Activated naive CD8-positive, alpha-beta T cell treated with anti-CD3 and anti-CD28 coated beads, Interleukin-2, amount 50 U/mL, for 24 hours (primary cell): ENCODE data around the gene WNT2B.

Source experiments
- ATAC-seq: fragments of 150-1000 bp; cut with Tn5 transposase; one replicate; pipeline ENCODE4 v1.10.0; 2021
- DNase-seq: peaks from one replicate; pipeline ENCODE4 v3.0.0; 2021
- H3K27ac Mint-ChIP-seq: one replicate; pipeline ENCODE4 v1.8.0; 2021; ENCODE audit warnings: mild to moderate bottlenecking, mixed read lengths
- H3K27me3 Mint-ChIP-seq: one replicate; pipeline ENCODE4 v1.8.0; 2021; ENCODE audit warnings: mixed read lengths
- H3K36me3 Mint-ChIP-seq: one replicate; pipeline ENCODE4 v1.8.0; 2021; ENCODE audit warnings: low read depth, mixed read lengths
- H3K4me1 Mint-ChIP-seq: one replicate; pipeline ENCODE4 v1.8.0; 2021; ENCODE audit warnings: mixed read lengths
- H3K4me3 Mint-ChIP-seq: one replicate; pipeline ENCODE4 v1.8.0; 2021; ENCODE audit warnings: mild to moderate bottlenecking, moderate library complexity, mixed read lengths
- H3K9me3 Mint-ChIP-seq: one replicate; pipeline ENCODE4 v1.8.0; 2021; ENCODE audit warnings: mixed read lengths

Gene WNT2B

DNA sequence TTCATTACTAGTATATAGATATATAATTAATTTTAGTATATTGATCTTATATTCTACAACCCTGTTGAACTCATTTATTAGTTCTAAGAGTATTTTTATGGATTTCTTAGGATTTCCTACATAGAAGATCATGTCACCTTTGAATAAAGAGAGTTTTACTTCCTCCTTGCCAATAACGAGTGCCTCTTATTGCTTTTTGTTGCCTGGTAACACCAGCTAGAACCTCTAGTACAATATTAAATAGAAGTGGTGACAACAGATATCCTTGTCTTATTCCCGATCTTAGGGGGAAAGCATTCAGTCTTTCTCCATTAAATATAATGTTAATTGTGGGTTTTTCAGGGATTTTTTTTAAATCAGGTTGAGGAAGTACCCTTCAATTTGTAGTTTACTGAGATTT, 40.8 kb downstream of the WNT2B start:
- DNase-seq = no peak
- no peak overlapping the region for H3K27ac Mint-ChIP-seq
- no peak for ATAC-seq
- peaks cover 3% of the 10 kb centered on the region for H3K36me3 Mint-ChIP-seq
- no peaks in the 10 kb centered on the region for H3K27me3 Mint-ChIP-seq
- no peaks in the 10 kb centered on the region for H3K9me3 Mint-ChIP-seq
- no peaks in the 10 kb centered on the region for H3K4me1 Mint-ChIP-seq
- no peak overlapping the region for H3K4me3 Mint-ChIP-seq

DNA sequence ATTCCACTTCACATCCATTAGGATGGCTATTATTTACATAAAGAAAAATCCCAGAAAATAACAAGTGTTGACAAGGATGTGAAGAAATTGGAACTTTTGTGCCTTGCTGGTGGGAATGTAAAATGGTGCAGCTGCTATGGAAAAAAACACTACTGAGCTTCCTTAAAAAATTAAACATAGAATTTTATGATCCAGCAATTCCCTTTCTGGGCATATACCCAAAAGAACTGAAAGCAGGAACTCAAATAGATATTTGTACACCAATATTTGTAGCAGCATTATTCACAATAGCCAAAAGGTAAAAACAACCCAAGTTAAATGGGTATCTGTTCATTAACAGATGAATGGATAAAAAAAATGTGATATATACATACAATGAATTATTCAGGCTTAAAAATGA, 45.6 kb downstream of the WNT2B start:
- DNase-seq (no peak), ATAC-seq (no peak)
- no peak overlapping the region for H3K4me3 Mint-ChIP-seq
- H3K27ac Mint-ChIP-seq = no peak overlapping the region
- no peaks in the 10 kb centered on the region for H3K4me1 Mint-ChIP-seq
- no peaks in the 10 kb centered on the region for H3K9me3 Mint-ChIP-seq
- no peaks in the 10 kb centered on the region for H3K27me3 Mint-ChIP-seq
- H3K36me3 Mint-ChIP-seq = peaks cover 3% of the 10 kb centered on the region

DNA sequence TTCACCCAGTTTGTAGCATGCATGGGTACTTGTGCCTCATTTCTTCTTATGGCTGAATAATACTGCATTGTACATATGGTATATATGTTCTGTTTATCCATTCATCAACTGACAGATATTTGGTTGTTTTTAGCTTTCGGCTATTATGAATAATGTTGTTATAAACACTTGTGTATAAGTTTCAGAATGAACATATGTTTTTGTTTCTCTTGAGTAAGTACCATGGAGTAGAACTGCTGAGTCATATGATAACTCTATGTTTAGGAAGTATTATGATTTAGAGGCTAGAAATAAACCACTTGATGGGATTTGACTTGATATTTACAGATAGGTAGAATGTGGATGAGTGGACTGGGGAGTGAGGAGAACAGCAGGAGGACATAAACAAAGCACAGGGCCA, 48.6 kb downstream of the WNT2B start:
- DNase-seq = no peak
- no peaks in the 10 kb centered on the region for H3K9me3 Mint-ChIP-seq
- H3K27me3 Mint-ChIP-seq = no peaks in the 10 kb centered on the region
- H3K27ac Mint-ChIP-seq = no peak overlapping the region
- H3K36me3 Mint-ChIP-seq = peaks cover 4% of the 10 kb centered on the region
- no peaks in the 10 kb centered on the region for H3K4me1 Mint-ChIP-seq
- no peak overlapping the region for H3K4me3 Mint-ChIP-seq
- ATAC-seq = no peak

DNA sequence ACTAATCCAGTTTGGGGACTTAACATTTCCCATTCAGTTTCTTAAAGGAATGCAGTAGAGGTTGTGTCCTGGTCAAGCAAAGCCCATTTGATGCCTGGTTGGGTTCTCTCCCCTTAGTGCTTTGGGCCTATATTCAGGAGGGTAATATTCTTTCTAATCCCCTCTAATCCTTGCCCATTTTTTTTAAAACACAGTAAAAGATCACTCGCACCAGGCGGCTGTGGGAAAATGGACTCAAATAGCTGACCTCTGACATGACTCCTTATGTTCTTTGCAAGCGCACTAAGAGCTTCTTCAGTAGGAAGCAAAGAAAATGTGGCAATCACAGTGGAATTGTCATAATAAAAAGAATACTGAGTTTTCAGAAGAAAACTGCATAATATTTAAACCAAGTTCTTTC, 49.9 kb downstream of the WNT2B start:
- DNase-seq (no peak), ATAC-seq (no peak)
- Mint-ChIP-seq H3K27ac (no peak overlapping the region), H3K4me3 (no peak overlapping the region), H3K9me3 (no peaks in the 10 kb centered on the region), H3K4me1 (no peaks in the 10 kb centered on the region), H3K27me3 (no peaks in the 10 kb centered on the region), H3K36me3 (peaks cover 2% of the 10 kb centered on the region)

DNA sequence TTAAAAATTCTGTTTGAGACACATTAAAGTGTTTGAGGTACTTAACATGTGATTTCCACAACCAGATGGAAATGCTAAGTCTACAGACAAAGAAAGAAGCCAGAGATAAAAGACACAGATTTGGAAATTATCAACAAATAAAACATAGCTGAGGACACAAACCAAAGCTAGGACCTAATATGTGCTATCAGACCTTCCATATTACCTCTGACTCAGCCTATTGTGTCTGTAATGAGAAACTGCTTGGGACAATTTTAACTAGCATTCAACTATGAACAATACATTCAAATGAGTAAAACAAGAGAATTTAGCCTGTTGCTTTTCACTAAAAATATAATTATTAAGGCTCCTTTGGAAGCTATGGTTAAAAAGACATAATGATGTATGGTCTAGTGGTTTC, 54.6 kb downstream of the WNT2B start:
- ATAC-seq = no peak
- Mint-ChIP-seq H3K27me3 (no peaks in the 10 kb centered on the region), H3K27ac (no peak overlapping the region)

DNA sequence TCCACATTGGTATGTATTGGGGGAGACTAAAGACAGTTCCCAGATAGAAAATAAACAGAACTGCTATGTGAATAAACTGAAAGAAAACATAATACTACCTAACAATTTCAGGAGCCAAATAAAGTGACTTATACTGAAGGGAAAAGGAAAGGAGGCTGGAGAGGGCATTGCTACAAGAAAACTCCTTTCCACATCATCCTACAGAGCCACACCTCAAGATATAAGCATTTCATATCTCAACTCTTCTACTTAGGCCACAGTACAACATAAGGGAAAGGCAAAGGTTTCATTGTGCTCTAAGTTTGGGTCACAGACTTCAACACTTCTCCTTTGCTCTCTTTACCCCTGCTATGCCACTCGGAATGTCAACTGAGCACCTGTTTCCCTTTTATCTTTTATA, 55.3 kb downstream of the WNT2B start:
- Mint-ChIP-seq H3K9me3 (no peaks in the 10 kb centered on the region), H3K27me3 (no peaks in the 10 kb centered on the region), H3K4me1 (no peaks in the 10 kb centered on the region), H3K4me3 (no peak overlapping the region), H3K36me3 (peaks cover 7% of the 10 kb centered on the region), H3K27ac (no peak overlapping the region)
- ATAC-seq = no peak
- no peak for DNase-seq

More for the DNA sequence above, 54.6 kb downstream of the WNT2B start:
- Mint-ChIP-seq H3K4me1 (no peaks in the 10 kb centered on the region), H3K36me3 (peaks cover 6% of the 10 kb centered on the region), H3K4me3 (no peak overlapping the region), H3K9me3 (no peaks in the 10 kb centered on the region)
- DNase-seq = no peak

DNA sequence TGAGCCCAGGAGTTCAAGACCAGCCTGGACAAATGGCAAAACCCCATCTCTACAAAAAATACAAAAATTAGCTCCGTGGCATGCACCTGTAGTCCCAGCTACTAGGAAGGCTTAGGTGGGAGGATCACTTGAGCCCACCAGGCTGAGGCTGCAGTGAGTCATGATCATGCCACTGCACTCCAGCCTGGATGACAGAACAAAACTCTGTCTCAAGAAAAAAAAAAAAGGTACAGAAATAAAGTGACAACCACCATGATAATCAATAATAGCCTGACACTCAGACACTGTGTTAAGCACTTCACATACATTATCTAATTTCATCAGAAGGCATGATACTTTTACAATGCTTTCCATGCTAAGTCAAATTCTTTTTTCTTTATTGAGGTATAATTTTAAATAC, 57.0 kb downstream of the WNT2B start:
- Mint-ChIP-seq H3K9me3 (no peaks in the 10 kb centered on the region), H3K36me3 (peaks cover 8% of the 10 kb centered on the region), H3K4me1 (no peaks in the 10 kb centered on the region), H3K4me3 (no peak overlapping the region), H3K27ac (no peak overlapping the region), H3K27me3 (no peaks in the 10 kb centered on the region)
- no peak for DNase-seq
- no peak for ATAC-seq

DNA sequence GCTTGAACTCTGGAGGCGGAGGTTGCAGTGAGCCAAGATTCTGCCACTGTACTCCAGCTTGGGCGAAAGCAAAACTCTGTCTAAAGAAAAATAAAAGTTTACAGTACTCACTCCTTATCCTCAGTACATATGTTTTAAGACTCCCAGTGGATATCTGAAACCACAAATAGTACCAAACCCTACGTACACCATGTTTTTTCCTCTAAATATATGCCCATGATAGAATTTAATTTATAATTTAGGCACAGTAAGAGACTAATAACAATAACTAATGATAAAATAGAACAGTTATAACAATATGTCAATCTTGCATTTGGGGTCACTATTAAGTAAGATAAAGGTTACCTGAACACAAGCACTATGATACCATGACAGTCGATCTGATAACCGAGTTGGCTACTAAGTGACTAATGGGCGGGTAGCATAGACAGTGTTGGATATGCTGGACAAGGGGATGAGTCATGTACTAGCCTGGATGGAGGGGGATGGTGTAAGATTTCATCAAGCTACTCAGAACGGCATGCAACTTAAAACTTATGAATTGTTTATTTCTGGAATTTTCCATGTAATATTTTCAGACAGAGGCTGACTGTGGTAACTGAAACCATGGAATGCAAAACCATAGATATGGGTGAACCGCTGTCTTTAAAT, 66.5 kb downstream of the WNT2B start:
- no peaks in the 10 kb centered on the region for H3K27me3 Mint-ChIP-seq
- ATAC-seq (no peak), DNase-seq (no peak)
- no peaks in the 10 kb centered on the region for H3K9me3 Mint-ChIP-seq
- H3K4me1 Mint-ChIP-seq = no peaks in the 10 kb centered on the region
- H3K36me3 Mint-ChIP-seq = peaks cover 25% of the 10 kb centered on the region
- H3K27ac Mint-ChIP-seq = no peak overlapping the region
- H3K4me3 Mint-ChIP-seq = no peak overlapping the region

DNA sequence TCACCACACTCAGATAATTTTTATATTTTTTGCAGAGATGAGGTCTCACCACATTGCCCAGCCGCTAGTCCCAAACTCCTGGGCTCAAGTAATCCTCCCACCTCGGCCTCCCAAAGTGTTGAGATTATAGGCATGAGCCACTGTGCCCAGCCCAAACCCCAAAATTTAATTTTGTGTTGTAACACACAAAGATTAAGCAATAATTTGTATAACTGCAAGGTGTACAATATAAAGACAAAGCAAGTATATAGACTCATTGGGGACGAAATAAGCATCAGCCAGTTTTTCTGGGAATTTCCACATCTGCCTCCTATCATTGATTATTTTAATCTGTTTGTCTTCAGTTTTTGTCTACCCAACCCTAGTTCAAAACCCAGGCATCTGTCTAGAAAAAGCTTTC, 67.5 kb downstream of the WNT2B start:
- ATAC-seq (no peak), DNase-seq (no peak)
- no peak overlapping the region for H3K27ac Mint-ChIP-seq
- no peaks in the 10 kb centered on the region for H3K4me1 Mint-ChIP-seq
- peaks cover 25% of the 10 kb centered on the region for H3K36me3 Mint-ChIP-seq
- no peaks in the 10 kb centered on the region for H3K9me3 Mint-ChIP-seq
- no peaks in the 10 kb centered on the region for H3K27me3 Mint-ChIP-seq
- no peak overlapping the region for H3K4me3 Mint-ChIP-seq
